GM18519 (cell line): ENCODE measurements around the gene SS18L1.
"Not testable (repeated sequence)": the region's sequence is repeated elsewhere in the genome, so short reads cannot be mapped to it uniquely, and the experiment has no call there.

ENCODE experiments used
- ATAC-seq: cut with Tn5 transposase; IDR thresholded peaks from one replicate; pipeline ENCODE4 v1.9.1; 2021; ENCODE audit warnings: mild to moderate bottlenecking, moderate library complexity; ENCODE audit not compliant: unreplicated experiment, low FRiP score

SS18L1 gene

GRCh38 chr20:62136283-62137091 is 7.1 kb upstream of the SS18L1 start:
- ATAC-seq: no peak

GRCh38 chr20:62137092-62137384 is 6.5 kb upstream of the SS18L1 start:
- no peak for ATAC-seq

GRCh38 chr20:62137478-62138203 is 5.9 kb upstream of the SS18L1 start:
- no peak for ATAC-seq

- ATAC-seq: no peak
Measured at GRCh38 chr20:62138204-62138543, 5.4 kb upstream of the SS18L1 start.

GRCh38 chr20:62138912-62139311 is 4.7 kb upstream of the SS18L1 start:
- no peak for ATAC-seq

- no peak for ATAC-seq
Measured at GRCh38 chr20:62139636-62140035, 3.9 kb upstream of the SS18L1 start.

DNA sequence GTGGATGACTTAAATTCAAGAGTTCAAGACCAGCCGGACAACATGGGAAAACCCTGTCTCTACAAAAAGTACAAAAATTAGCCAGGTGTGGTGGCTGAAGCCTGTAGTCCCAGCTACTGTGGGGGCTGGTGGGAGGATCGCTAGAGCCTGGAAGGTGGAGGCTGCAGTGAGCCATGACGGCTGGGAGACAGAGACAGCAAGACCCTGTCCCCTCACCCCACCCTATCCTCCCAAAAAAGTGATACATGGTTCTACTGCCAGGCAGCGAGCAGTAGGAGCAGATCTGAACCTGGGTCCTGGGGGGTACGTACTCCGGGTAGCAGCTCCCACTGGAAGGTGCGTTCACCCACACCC is 2.5 kb upstream of the SS18L1 start:
- ATAC-seq: no peak

DNA sequence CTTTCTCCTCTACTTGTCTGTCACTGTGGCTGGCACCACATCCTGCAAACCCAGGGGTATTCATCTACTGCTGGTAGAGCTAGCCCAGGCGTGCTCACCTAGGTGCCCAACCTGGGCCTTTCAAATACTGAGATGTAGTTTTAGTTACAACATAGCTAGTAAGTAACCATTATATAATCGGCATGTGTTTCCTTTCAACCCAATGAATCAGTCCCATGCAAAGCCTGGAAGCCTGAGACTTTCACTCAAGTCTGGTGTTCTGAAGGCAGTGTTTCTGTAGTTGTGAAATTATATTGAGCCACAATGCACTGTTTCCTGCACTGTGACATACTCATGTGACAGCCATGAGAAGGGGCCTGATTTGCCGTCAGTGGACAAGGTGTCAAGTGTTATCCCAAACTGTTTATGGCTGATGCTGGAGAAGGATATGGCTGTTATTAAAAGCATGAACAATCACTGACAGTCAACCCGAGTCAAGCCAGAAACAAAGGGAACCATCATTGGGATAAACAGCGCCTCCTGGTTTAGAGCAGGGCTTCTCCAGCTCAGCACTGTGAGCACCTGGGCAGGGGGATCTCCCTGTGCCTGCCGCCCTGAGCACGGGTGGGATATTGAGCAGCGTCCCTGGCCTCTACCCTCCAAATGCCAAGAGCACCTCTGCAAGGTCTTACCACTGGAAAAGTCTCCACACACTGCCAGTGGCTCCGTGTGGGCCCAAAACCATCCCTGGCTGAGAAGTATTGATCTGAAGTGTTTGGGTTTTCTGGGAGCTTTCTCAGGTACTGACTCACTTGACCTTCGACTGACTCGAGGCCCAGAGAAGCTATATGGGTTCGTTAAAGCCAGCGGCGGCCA is 1.9 kb upstream of the SS18L1 start:
- no peak for ATAC-seq

GRCh38 chr20:62142252-62143080 is 1.1 kb upstream of the SS18L1 start:
- ATAC-seq: peak; percentile 6

DNA sequence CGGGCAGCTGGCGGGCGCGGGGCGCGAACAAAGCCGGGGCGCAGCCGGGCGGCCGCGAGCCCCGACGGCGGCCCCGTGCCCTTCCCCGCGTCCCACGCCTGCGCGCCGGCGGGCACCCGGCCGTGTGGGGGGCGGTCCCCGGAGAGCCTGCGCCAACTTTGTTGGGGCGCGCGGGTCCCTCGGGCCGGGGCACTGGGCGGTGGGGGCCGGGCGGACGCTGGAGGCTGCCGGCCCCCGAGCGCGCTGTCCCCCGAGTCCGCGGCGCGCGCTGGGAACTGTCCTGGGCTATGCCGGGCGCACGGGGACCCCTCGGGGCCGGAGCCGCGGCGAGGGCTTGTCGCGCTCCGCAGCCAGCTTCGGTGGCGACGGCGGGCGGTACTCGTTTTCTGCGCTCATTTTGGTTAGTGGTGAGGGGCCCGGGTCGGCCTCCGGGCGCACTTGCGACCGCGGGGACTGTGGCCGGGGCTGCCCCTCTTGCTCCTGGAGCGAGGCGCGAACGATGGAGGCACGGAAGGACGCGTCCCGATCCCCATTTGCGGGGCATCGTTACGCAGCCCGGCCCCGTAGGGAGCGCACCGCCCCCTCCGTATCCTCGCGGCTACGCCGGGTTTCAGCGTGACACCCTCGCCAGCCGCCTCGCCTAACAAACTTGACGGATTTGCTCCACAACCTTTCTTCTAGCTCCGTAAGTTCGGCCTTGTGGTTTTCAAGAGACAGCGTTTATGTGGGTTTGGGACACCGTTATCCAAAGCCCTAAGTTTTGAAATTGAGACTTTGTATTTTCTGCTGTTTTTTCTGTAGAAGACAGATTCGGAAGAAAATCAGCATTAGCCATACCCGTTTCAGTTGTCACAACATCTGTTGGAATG is 622 bp downstream of the SS18L1 start:
- ATAC-seq: no peak

- ATAC-seq: no peak
Measured at GRCh38 chr20:62145688-62146018, 2.1 kb downstream of the SS18L1 start.

- no peak for ATAC-seq
Measured at GRCh38 chr20:62146019-62146755, 2.6 kb downstream of the SS18L1 start.

GRCh38 chr20:62147125-62147524 is 3.6 kb downstream of the SS18L1 start:
- no peak for ATAC-seq

DNA sequence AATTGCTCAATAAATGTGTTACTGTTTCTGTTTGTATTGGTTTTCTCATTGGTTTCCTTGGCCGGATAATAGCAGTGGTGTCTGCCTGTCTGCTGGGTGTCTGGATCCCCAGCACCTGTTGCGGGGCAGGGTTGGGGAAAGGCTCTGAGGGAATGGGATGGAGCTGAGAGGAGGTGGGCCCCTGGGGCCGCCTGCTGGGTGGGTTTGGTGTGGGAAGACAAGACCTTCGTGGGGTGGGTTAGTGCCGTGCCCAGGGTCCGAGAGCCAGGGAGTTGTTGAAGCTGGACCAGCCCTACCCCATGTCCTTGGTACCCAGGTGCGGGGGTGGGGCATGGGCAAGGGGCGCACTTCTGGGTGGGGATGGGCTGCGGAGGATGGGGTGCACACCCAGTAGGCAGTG is 4.0 kb downstream of the SS18L1 start:
- ATAC-seq: no peak

- ATAC-seq: not testable (repeated sequence)
Measured at GRCh38 chr20:62148383-62148782, 4.8 kb downstream of the SS18L1 start.

DNA sequence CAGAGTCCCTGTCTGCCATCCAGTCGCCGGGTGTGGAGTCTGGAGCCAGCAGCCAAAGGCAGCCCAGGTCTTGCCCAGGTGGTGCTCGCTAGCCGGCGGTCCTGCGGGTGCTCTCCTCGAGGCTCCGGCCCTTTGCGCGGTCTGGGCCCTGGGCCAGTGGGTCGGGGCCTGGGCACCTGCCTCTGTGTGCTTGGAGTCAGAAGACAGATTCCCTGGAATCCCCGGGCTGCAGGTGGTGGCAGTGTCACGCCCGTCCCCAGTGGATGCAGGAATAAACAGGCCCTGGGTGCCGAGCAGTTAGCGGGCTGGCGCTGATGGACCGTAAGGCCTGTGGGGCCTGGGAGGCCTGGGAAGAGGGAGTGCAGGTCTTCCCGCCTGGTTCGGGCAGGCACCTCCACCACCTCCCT is 5.3 kb downstream of the SS18L1 start:
- ATAC-seq: no peak

- ATAC-seq: no peak
Measured at GRCh38 chr20:62149532-62150309, 6.2 kb downstream of the SS18L1 start.

GRCh38 chr20:62150310-62150575 is 6.7 kb downstream of the SS18L1 start:
- no peak for ATAC-seq

GRCh38 chr20:62151225-62151624 is 7.7 kb downstream of the SS18L1 start:
- no peak for ATAC-seq
